ENCODE data around the gene POLD4.
A peak's percentile ranks its signal among the peaks of the same experiment; 100 is the strongest.

The POLD4 gene

DNA sequence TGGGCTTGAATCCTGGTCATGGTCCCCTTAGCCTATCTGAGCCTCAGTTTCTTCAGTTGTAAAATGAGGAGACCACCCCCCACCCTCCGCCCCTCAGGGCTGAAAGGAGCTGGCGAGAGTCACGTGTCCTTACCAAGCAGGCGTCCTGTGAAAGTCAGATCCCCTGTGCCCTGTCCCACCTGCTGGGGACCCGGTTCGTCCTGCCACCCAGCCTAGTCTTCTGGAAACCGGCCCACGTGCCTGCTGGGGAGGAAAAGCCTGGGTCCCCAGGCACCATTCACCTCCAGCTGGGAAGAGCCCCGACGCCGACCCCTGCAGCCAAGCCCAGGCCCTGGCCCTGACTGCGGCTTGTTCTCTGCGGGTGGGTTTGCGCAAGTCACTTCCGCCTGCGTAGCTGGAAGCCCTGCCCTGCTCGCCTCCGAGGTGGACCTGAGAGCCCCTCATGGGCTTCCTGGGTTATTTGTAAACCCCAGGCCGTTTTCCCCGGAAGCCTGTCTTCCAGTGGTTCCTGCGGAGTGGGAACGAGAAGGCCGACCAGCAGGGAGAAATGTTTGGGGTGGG lies 50.7 kb downstream of the POLD4 start:
- peak overlapping the region; percentile 87 for H3K4me3 ChIP-seq (ENCODE audit: low read depth, low read length)
- no peak for TF ChIP-seq CTCF (IDR thresholded peaks at IDR 0.05; ENCODE audit: control insufficient read depth, extremely low read depth, insufficient read depth)
- DNase-seq (ENCODE audit: low read depth) = no peak

GRCh38 chr11:67301951-67302516 lies 51.3 kb downstream of the POLD4 start:
- DNase-seq (ENCODE audit: low read depth) = no peak
- no peak for TF ChIP-seq CTCF (IDR thresholded peaks at IDR 0.05; ENCODE audit: control insufficient read depth, extremely low read depth, insufficient read depth)
- peak overlapping the region; percentile 87; the same call in 1 of the 2 replicates for H3K4me3 ChIP-seq (ENCODE audit: low read depth, low read length)

DNA sequence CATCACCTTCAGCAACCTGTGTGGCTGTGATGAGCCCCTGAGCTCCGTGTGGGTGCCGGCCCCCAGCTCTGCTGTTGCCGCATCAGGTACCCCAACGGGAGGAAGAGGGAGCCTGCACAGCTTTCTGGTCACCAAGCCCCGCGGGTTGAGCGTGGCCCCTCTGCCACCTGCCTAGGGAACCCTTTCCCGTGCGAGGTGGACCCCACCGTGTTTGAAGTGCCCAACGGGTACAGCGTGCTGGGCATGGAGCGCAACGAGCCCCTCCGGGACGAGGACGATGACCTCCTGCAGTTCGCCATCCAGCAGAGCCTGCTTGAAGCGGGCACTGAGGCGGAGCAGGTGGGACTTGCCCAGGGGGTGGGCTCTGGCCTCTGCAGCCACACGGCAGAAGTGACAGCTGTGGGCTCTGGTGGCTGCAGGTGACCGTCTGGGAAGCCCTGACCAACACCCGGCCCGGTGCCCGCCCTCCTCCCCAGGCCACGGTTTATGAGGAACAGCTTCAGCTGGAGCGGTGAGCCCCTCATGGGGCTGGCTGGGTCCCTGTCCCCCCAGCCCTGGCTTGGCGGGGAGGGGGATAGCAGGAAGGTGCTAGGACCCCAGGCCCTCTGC lies 51.9 kb downstream of the POLD4 start:
- TF ChIP-seq CTCF (IDR thresholded peaks at IDR 0.05; ENCODE audit: control insufficient read depth, extremely low read depth, insufficient read depth) = no peak
- no peak for DNase-seq (ENCODE audit: low read depth)
- H3K4me3 ChIP-seq (ENCODE audit: low read depth, low read length) = no peak overlapping the region

All from LNCaP clone FGC (cell line).